SK-N-SH (cell line): ENCODE data around the gene CAMK2B. TPM values are rescaled to one million over a fixed set of nuclear protein-coding genes. Genes with fewer than 3 reads are reported as not detected.

Experiments
- CTCF ChIA-PET: fragments of 300-600, 350-600 bp; formaldehyde crosslinking; extraction: SDS; loops from one replicate; lab custom pipeline; 2021; lab: Yijun Ruan, JAX
- POLR2A ChIA-PET: fragments of 350-600 bp; sonication (Branson Sonifier 250); formaldehyde crosslinking; extraction: SDS; loops from one replicate; lab custom pipeline; 2020; ENCODE audit warnings: antibody characterized with exemption, inconsistent platforms; lab: Yijun Ruan, JAX
- DNase-seq: peaks from one replicate; pipeline ENCODE4 v3.0.0; 2012
- H2AFZ ChIP-seq: fragments of 200-600 bp; sonication (generic); 2 replicates; pipeline ENCODE4 v1.8.1; 2016; ENCODE audit warnings: antibody characterized with exemption, mild to moderate bottlenecking, low read depth
- H3F3A ChIP-seq: fragments of 200-600 bp; sonication (generic); replicated peaks from 2 replicates; pipeline ENCODE3; 2016; ENCODE audit warnings: antibody characterized with exemption, mild to moderate bottlenecking; ENCODE audit not compliant: insufficient read depth
- H3K27ac ChIP-seq, 2 experiments: fragments of 200-500 bp in 1 of 2; fragments of 200-600 bp in 1 of 2; sonication (Bioruptor generic) in 1 of 2; sonication (generic), shearing (Covaris generic) in 1 of 2; 2 replicates each; pipeline versions ENCODE4 v1.5.1 to v1.6.1; 2014 to 2016; ENCODE audit warnings: low read depth in 2 of 2, inconsistent platforms in 1 of 2, low read length in 1 of 2, mild to moderate bottlenecking in 1 of 2, mixed read lengths in 1 of 2
- H3K27me3 ChIP-seq: fragments of 200-600 bp; sonication (generic), shearing (Covaris generic); 2 replicates; pipeline ENCODE4 v1.6.1; 2016; ENCODE audit warnings: mixed run types; ENCODE audit not compliant: insufficient read depth
- H3K36me3 ChIP-seq, 2 experiments: fragments of 200-500 bp in 1 of 2; fragments of 200-600 bp in 1 of 2; sonication (Bioruptor generic) in 1 of 2; sonication (generic) in 1 of 2; replicated peaks in 1 of 2; 2 replicates each; pipeline versions ENCODE3 to v1.5.1; 2014 to 2016; ENCODE audit warnings: low read length in 1 of 2, mild to moderate bottlenecking in 1 of 2; ENCODE audit not compliant: insufficient read depth in 2 of 2, control insufficient read depth in 1 of 2
- H3K4me1 ChIP-seq, 2 experiments: fragments of 200-500 bp in 1 of 2; fragments of 200-600 bp in 1 of 2; sonication (Bioruptor generic) in 1 of 2; sonication (generic), shearing (Covaris generic) in 1 of 2; 2 replicates each; pipeline versions ENCODE4 v1.5.1 to v1.6.1; 2014 to 2016; ENCODE audit warnings: low read depth in 1 of 2, low read length in 1 of 2, mixed run types in 1 of 2; ENCODE audit not compliant: insufficient read depth in 2 of 2, control insufficient read depth in 1 of 2
- H3K4me2 ChIP-seq: fragments of 200-600 bp; sonication (generic), shearing (Covaris generic); 2 replicates; pipeline ENCODE4 v1.6.1; 2017; ENCODE audit warnings: mixed run types
- H3K4me3 ChIP-seq, 2 experiments: fragments of 200-500 bp in 1 of 2; fragments of 200-600 bp in 1 of 2; sonication (Bioruptor generic) in 1 of 2; sonication (generic), shearing (Covaris generic) in 1 of 2; 2 replicates each; pipeline versions ENCODE4 v1.5.1 to v1.8.1; 2014 to 2016; ENCODE audit warnings: low read depth in 2 of 2, inconsistent platforms in 1 of 2, low read length in 1 of 2, mild to moderate bottlenecking in 1 of 2, mixed read lengths in 1 of 2, moderate library complexity in 1 of 2
- H3K79me2 ChIP-seq: fragments of 200-600 bp; sonication (generic); 2 replicates; pipeline ENCODE4 v1.8.1; 2017; ENCODE audit warnings: mild to moderate bottlenecking; ENCODE audit not compliant: insufficient read depth
- H3K9ac ChIP-seq: fragments of 200-600 bp; sonication (generic); 2 replicates; pipeline ENCODE4 v1.6.1; 2017; ENCODE audit warnings: mixed run types
- H3K9me2 ChIP-seq: fragments of 200-600 bp; sonication (generic); 2 replicates; pipeline ENCODE4 v1.6.1; 2017; ENCODE audit warnings: mixed run types
- H3K9me3 ChIP-seq: fragments of 200-600 bp; sonication (generic); 2 replicates; pipeline ENCODE4 v1.6.1; 2017; ENCODE audit warnings: mixed run types, mild to moderate bottlenecking, moderate library complexity
- H4K20me1 ChIP-seq: fragments of 200-600 bp; sonication (generic); 2 replicates; pipeline ENCODE4 v1.6.1; 2017; ENCODE audit warnings: mild to moderate bottlenecking, mixed run types; ENCODE audit not compliant: insufficient read depth
- CHD2 ChIP-seq: fragments of 150-350 bp; IDR thresholded peaks from 2 replicates; pipeline ENCODE4 v1.6.1; 2018; ENCODE audit warnings: low read length; ENCODE audit not compliant: partially characterized antibody
- ELF1 ChIP-seq: IDR thresholded peaks from 2 replicates; pipeline ENCODE4 v1.4.0; 2012
- EZH2phosphoT487 ChIP-seq: fragments of 200-600 bp; sonication (generic); IDR thresholded peaks from 2 replicates; pipeline ENCODE4 v1.6.1; 2017; ENCODE audit warnings: low read depth, mixed run types, mild to moderate bottlenecking, antibody characterized with exemption, moderate library complexity, borderline replicate concordance
- GABPA ChIP-seq: IDR thresholded peaks from 2 replicates; pipeline ENCODE4 v1.4.0; 2012; ENCODE audit warnings: low read depth, mild to moderate bottlenecking
- MEF2A ChIP-seq: IDR thresholded peaks from 2 replicates; pipeline ENCODE4 v1.4.0; 2012; ENCODE audit warnings: low read depth, borderline replicate concordance
- MXI1 ChIP-seq: IDR thresholded peaks from 2 replicates; pipeline ENCODE4 v1.6.1; 2012; ENCODE audit warnings: mild to moderate bottlenecking, low read depth, low read length, improper control_type of control experiment
- NFIC ChIP-seq: IDR thresholded peaks from 2 replicates; pipeline ENCODE4 v1.4.0; 2012; ENCODE audit warnings: borderline replicate concordance
- POLR2AphosphoS5 ChIP-seq: IDR thresholded peaks from 2 replicates; pipeline ENCODE4 v1.6.1; 2012; ENCODE audit warnings: low read depth, low read length
- RCOR1 ChIP-seq: fragments of 150-350 bp; IDR thresholded peaks from 2 replicates; pipeline ENCODE4 v1.6.1; 2017; ENCODE audit warnings: antibody characterized with exemption, low read length
- SIN3A ChIP-seq: IDR thresholded peaks from 2 replicates; pipeline ENCODE4 v1.6.1; 2012; ENCODE audit warnings: low read depth, mild to moderate bottlenecking, low read length, moderate library complexity, borderline replicate concordance
- SMC3 ChIP-seq: IDR thresholded peaks from 2 replicates; pipeline ENCODE4 v1.6.1; 2012; ENCODE audit warnings: low read depth, low read length, improper control_type of control experiment
- YY1 ChIP-seq: IDR thresholded peaks from 2 replicates; pipeline ENCODE4 v1.4.0; 2012; ENCODE audit warnings: low read depth, mild to moderate bottlenecking
- WGBS: methylation state at CpG from one replicate; pipeline ENCODE4 v1.1.6; 2017; ENCODE audit warnings: low lambda C conversion rate; 5-methylcytosine and 5-hydroxymethylcytosine counted together
- polyA plus RNA-seq, 3 experiments: library from polyadenylated mRNA; depleted of rRNA; stranded (reverse); fragments of >200 nt; gene quantifications; 2 replicates each; pipeline ENCODE4 v1.2.3, GENCODE V29; 2012
- TF ChIP-seq, protein P1 (sequence below): fragments of 150-350 bp; IDR thresholded peaks from 2 replicates; pipeline ENCODE4 v1.6.1; 2016; ENCODE audit warnings: mild to moderate bottlenecking, low read depth, low read length
- TF ChIP-seq, protein P2 (sequence below): IDR thresholded peaks from 2 replicates; pipeline ENCODE4; 2012
- TF ChIP-seq, protein P3 (sequence below): IDR thresholded peaks from 2 replicates; pipeline ENCODE4 v1.4.0; 2012; ENCODE audit warnings: low read depth, borderline replicate concordance
- TF ChIP-seq, protein P4 (sequence below): IDR thresholded peaks from 2 replicates; pipeline ENCODE4 v1.4.0; 2012; ENCODE audit warnings: low read depth
- TF ChIP-seq, protein P5 (sequence below): fragments of 150-350 bp; IDR thresholded peaks from 2 replicates; pipeline ENCODE4 v1.6.1; 2017; ENCODE audit warnings: antibody characterized with exemption, low read length, low read depth, borderline replicate concordance
- TF ChIP-seq, protein P6 (sequence below): IDR thresholded peaks from 2 replicates; pipeline ENCODE4 v1.4.0; 2012; ENCODE audit warnings: low read depth, borderline replicate concordance

Gene CAMK2B
- polyA plus RNA-seq, 1 of the 3 experiments (the other 2 are of a cell fraction), result 0.20 TPM

DNA sequence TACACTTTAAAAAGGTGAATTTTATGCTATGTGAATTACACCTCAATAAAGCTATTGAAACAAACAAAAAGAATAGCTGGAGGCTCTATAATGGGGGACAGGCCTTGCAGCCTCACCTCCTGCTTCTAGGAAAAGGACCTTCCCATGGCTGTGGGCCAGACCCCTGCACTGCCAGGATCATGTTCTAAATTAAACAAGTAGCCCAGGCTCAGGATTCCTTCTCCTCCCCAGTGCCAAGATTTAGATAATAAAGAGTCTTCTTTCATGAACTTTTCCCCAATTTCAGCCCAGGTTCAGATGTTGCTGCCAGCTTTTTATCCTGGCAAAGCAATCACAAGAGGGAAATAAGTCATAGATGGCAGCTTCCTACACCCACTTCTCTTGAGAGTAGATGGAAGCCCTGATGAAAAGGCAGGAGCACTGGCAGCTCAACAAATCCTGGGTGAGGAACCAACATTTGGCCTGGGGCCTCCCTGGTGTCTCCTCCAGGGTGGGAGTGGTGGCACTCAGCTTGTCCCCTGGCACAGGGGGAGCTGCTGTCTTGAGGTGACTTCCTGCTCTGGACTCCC is 22.2 kb upstream of the CAMK2B start (continued):
- no peak for TF ChIP-seq GABPA
- no peak for TF ChIP-seq SMC3

DNA sequence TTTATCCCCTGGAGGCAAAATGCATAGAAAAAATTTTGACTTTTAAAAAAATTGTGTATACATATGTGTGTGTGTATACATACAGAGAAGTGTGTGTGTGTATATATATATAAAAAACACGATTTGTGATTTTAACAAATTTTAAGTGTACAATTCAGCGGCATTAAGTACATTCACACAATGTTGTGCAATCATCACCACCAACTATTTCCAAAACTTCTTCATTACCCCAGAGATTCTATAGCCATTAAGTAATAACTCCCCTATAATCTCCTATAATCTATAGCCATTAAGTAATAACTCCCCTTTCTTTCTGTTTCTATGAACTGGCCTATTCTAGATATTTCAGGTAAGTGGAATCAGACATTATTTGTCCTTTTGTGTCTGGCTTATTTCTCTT is 20.7 kb upstream of the CAMK2B start:
- Histone ChIP-seq H3K79me2 (no peaks in the 10 kb centered on the region), H3K36me3 (no peaks in the 10 kb centered on the region), H3K9me3 (peaks cover 6% of the 10 kb centered on the region; the same call in 1 of the 2 replicates), H2AFZ (no peak overlapping the region), H3K4me3 (no peak overlapping the region), H3K9me2 (no peaks in the 10 kb centered on the region), H3K9ac (no peak overlapping the region), H3K4me2 (no peak overlapping the region), H3K4me1 (no peaks in the 10 kb centered on the region; a peak in 1 of 4 replicates), H4K20me1 (no peaks in the 10 kb centered on the region), H3K27me3 (peaks cover 12% of the 10 kb centered on the region; the same call in 1 of the 2 replicates), H3K27ac (no peak overlapping the region), H3F3A (no peaks in the 10 kb centered on the region)
- no peak for DNase-seq
- no peak for TF ChIP-seq YY1
- no peak for TF ChIP-seq MEF2A
- CTCF ChIA-PET, result interaction anchor here (1.5 to 4.3 kb wide), 4 partner anchors 11 to 105 kb away, joined by 4 to 18 read pairs (median 6); no protein-coding TSS in a partner anchor
- WGBS, result 51% methylated on average over 2 of the region's 2 CpGs
- POLR2A ChIA-PET, result no interaction called here

DNA sequence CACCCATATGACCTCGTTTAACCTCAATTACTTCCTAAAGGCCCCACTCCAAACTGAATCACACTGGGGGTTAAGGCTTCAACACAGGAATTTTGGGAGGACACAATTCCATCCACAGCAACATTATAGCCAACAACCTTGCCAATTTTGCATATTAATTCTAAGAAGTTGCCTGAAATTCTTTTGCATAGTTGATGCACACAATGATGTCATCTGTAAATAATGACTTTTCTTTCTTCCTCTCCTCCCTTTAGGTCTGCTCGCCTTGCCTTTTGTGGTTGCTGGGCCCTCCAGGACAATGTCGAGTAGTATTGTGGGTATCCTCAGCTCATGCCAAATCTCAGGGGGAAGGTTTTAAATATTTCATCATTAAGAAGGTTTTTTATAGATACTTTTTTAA is 16.0 kb upstream of the CAMK2B start:
- Histone ChIP-seq H3K4me2 (no peak overlapping the region), H3K4me3 (no peak overlapping the region), H3K9me3 (peaks cover 2% of the 10 kb centered on the region; the same call in 1 of the 2 replicates), H3K4me1 (no peaks in the 10 kb centered on the region; a peak in 1 of 4 replicates), H3K9me2 (no peaks in the 10 kb centered on the region), H3K79me2 (no peaks in the 10 kb centered on the region), H3K27ac (no peak overlapping the region), H3F3A (no peaks in the 10 kb centered on the region), H3K9ac (no peak overlapping the region), H2AFZ (no peak overlapping the region), H3K27me3 (peaks cover 20% of the 10 kb centered on the region; the same call in 1 of the 2 replicates), H3K36me3 (no peaks in the 10 kb centered on the region), H4K20me1 (no peaks in the 10 kb centered on the region)
- WGBS, result 47% methylated on average over 3 of the region's 3 CpGs
- ChIA-PET POLR2A (no interaction called here), CTCF (interaction anchor here (1.9 kb wide), 1 partner anchor 100 kb away, joined by 5 read pairs; no protein-coding TSS in a partner anchor)
- no peak for DNase-seq
- no peak for TF ChIP-seq SIN3A
- TF ChIP-seq NFIC, result no peak
- no peak for TF ChIP-seq MEF2A
- no peak for TF ChIP-seq CHD2
- TF ChIP-seq, protein P1, sequence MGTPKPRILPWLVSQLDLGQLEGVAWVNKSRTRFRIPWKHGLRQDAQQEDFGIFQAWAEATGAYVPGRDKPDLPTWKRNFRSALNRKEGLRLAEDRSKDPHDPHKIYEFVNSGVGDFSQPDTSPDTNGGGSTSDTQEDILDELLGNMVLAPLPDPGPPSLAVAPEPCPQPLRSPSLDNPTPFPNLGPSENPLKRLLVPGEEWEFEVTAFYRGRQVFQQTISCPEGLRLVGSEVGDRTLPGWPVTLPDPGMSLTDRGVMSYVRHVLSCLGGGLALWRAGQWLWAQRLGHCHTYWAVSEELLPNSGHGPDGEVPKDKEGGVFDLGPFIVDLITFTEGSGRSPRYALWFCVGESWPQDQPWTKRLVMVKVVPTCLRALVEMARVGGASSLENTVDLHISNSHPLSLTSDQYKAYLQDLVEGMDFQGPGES, result no peak
- TF ChIP-seq, protein P2, sequence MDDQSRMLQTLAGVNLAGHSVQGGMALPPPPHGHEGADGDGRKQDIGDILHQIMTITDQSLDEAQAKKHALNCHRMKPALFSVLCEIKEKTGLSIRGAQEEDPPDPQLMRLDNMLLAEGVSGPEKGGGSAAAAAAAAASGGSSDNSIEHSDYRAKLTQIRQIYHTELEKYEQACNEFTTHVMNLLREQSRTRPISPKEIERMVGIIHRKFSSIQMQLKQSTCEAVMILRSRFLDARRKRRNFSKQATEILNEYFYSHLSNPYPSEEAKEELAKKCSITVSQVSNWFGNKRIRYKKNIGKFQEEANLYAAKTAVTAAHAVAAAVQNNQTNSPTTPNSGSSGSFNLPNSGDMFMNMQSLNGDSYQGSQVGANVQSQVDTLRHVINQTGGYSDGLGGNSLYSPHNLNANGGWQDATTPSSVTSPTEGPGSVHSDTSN, result no peak
- no peak for TF ChIP-seq ELF1
- TF ChIP-seq, protein P3, sequence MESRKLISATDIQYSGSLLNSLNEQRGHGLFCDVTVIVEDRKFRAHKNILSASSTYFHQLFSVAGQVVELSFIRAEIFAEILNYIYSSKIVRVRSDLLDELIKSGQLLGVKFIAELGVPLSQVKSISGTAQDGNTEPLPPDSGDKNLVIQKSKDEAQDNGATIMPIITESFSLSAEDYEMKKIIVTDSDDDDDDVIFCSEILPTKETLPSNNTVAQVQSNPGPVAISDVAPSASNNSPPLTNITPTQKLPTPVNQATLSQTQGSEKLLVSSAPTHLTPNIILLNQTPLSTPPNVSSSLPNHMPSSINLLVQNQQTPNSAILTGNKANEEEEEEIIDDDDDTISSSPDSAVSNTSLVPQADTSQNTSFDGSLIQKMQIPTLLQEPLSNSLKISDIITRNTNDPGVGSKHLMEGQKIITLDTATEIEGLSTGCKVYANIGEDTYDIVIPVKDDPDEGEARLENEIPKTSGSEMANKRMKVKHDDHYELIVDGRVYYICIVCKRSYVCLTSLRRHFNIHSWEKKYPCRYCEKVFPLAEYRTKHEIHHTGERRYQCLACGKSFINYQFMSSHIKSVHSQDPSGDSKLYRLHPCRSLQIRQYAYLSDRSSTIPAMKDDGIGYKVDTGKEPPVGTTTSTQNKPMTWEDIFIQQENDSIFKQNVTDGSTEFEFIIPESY, result no peak
- no peak for TF ChIP-seq YY1
- TF ChIP-seq, protein P4, sequence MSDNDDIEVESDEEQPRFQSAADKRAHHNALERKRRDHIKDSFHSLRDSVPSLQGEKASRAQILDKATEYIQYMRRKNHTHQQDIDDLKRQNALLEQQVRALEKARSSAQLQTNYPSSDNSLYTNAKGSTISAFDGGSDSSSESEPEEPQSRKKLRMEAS, result no peak
- TF ChIP-seq MXI1, result no peak
- no peak for TF ChIP-seq RCOR1
- TF ChIP-seq EZH2phosphoT487, result no peak
- TF ChIP-seq, protein P5, sequence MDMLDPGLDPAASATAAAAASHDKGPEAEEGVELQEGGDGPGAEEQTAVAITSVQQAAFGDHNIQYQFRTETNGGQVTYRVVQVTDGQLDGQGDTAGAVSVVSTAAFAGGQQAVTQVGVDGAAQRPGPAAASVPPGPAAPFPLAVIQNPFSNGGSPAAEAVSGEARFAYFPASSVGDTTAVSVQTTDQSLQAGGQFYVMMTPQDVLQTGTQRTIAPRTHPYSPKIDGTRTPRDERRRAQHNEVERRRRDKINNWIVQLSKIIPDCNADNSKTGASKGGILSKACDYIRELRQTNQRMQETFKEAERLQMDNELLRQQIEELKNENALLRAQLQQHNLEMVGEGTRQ, result no peak
- TF ChIP-seq POLR2AphosphoS5, result no peak
- TF ChIP-seq, protein P6, sequence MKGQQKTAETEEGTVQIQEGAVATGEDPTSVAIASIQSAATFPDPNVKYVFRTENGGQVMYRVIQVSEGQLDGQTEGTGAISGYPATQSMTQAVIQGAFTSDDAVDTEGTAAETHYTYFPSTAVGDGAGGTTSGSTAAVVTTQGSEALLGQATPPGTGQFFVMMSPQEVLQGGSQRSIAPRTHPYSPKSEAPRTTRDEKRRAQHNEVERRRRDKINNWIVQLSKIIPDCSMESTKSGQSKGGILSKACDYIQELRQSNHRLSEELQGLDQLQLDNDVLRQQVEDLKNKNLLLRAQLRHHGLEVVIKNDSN, result no peak
